ENCODE data around the gene PRDM7.

DNA sequence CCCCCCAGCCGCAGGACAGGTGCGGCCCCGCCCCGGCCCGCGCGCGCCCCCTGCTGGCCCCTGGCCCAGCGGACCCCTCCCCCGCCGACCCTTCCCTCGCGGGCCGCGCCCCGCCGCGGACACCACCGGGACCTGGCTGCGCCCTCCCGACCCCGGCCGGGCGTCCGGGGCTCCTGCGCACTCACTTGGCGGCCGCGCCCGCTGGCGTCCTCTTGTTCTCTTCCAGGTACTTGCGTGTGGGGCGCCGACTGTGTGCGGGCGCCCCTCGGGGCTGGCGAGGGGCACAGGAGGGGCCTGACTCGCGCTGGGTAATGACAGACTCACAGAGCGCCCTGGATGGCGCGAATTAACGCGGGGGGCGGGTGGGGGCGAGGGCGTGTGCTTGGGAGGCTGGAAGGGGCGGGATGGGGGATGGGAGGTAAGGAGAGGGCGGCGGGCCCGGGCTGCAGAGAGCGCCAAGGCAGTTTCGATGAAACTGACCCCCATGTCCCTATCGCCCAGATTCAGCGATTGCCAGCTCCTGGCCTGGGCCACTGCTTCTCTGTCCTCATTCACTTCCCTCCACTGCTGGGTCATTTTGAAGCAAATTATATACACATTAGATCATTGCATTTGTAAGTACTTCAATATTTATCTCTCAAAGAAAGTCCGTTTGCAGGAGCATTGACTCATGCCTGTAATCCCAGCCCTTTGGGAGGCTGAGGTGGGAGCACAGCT, 57.4 kb downstream of the PRDM7 start:
- peak in 2 of 3 experiments; percentile 8 to 16 for TF ChIP-seq CTCF (IDR thresholded peaks at IDR 0.05)
- no peak for TF ChIP-seq POLR2A (IDR thresholded peaks at IDR 0.05)

Data from testis (tissue), 2 donors.